SU-DHL-6 (cell line): ENCODE measurements around the gene TBC1D20.

Experiments used
- CTCF ChIP-seq: fragments of 200-600 bp; sonication (generic); IDR thresholded peaks from one replicate; pipeline ENCODE4 v1.5.1; 2017; ENCODE audit warnings: antibody characterized with exemption, mild to moderate bottlenecking, low read length, moderate library complexity; ENCODE audit not compliant: insufficient read depth, poor library complexity, severe bottlenecking
- EZH2phosphoT487 ChIP-seq: fragments of 200-600 bp; sonication (generic), shearing (Covaris generic); conservative IDR thresholded peaks from 2 replicates; pipeline ENCODE4 v1.6.1; 2018; ENCODE audit warnings: mild to moderate bottlenecking, antibody characterized with exemption, low read length, moderate library complexity, mixed read lengths

GRCh38 chr20:420166-420620 is 42.1 kb downstream of the TBC1D20 start:
- TF ChIP-seq CTCF (no peak), EZH2phosphoT487 (no peak)
